TTC549 (cell line): ENCODE data around the gene TPRN.

ENCODE experiments used
- FAIRE-seq: peaks from 2 replicates; lab custom pipeline; 2012; peaks lifted over from hg19 to GRCh38; lab: Jason Lieb, UNC

Gene TPRN

DNA sequence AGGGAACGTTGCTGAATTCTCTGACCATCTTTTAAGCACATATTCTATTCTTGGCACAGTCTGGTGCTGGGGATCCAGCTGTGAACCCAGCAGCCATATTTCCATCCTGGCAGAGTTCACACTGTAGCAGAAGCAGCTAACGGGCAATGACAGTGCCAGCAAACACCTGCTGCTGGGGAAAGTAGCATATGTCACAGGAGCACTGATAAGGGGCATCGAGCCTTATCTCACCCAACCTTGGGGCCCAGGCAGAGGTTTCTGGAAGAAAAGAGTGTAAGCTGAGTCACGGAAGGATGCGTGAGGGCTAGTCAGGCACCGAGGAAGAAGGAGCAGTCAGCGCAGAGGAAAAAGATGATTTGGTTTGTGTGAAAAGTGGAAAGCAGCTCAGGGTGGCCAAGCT is 6.1 kb upstream of the TPRN start:
- no peak for FAIRE-seq

DNA sequence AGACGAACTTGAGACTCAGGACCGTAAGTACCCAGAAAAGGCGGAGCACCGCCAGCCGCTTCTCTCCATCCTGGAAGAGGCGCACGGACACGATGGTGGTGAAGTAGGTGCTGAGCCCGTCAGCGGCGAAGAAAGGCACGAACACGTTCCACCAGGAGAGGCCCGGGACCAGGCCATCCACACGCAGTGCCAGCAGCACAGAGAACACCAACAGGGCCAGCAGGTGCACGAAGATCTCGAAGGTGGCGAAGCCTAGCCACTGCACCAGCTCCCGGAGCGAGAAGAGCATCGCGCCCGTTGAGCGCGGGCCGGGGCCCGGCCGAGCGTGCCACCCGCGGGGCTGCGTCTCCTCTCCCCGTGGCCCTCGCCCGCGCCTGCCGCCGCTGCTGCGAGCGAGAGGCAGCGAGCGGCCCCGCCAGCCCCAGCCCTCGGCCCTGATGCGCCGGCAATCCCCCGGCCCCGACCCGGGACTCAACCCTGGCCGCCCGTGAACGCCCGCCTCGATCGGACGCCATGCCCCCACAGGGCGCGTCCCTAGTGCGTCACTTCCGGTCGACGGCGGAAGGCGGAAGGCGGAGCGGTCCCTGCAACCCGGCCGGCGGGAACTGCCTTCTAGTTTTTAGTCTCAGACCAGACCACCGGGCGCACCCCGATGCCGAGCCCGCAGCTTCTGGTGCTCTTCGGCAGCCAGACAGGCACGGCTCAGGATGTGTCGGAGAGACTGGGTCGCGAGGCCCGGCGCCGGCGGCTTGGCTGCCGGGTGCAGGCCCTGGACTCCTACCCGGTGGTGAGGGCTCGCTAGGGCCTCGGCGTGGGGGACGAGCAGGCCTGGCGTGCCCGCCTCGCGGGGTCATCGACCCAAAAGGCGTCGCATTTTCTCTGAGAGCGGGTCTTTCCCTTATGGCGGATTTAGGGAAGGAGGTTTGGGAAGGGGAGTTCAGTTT is 4.9 kb upstream of the TPRN start, which contains the start of the genes NDOR1 and TMEM203:
Gene NDOR1, plus strand, starts transcription at position 575 of the 944 bp plus-strand sequence. Its CDS starts 78 bp downstream, at position 653.
Gene TMEM203, minus strand, starts transcription at position 523 of the 944 bp plus-strand sequence. Its CDS starts 234 bp downstream, at position 289.
- no peak for FAIRE-seq

GRCh38 chr9:137204731-137205125 is 4.2 kb upstream of the TPRN start:
- FAIRE-seq, result no peak

DNA sequence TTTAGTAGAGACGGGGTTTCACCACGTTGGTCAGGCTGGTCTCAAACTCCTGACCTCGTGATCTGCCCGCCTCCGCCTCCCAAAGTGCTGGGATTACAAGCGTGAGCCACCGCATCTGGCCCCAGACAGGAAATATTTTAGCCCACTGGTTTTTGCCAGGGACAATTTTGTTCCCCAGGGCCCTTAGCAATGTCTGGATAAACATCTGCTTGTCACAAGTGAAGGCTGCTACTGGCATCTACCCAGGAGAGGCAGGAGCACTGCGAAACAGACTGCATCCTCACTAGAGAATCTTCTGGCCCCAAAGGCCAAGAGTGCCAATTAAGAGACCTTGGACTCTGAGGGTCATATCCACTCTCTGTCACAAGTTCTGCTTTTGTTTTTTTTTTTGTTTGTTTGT is 2.4 kb upstream of the TPRN start:
- FAIRE-seq, result no peak

DNA sequence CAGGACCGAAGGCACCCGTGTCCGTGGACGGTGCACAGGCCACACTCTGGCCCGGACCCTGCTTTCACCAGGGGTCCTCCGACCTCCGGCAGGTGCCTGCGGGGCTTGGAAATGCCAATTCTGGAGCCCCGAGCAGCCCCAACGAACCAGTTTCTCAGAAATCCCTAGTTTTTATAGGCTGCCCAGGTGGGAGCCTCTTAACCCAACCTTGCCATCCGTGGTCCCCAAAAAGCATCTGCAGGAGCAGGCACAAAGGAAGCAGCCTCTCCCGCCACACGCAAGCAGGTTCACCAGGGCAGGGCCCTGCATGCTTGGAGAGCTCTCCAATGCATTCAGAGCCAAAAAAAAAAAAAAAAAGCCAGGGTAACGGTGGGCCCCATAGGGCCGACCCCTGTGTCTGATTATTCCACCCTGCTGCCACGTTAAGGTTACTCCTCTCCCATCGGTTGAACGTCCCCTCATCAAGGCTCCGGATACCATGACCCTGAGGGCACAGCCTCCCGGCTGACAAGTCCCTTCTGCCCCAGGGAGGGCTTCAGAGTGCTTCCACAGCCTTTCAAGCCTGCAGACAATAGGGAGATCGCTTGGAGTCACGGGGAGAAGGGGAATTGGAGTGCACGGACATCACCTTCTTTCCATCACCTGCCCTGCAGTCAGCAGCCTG is 796 bp upstream of the TPRN start:
- FAIRE-seq, result no peak

GRCh38 chr9:137199411-137200121 is 975 bp downstream of the TPRN start:
- no peak for FAIRE-seq

GRCh38 chr9:137198902-137199283 is 1.6 kb downstream of the TPRN start:
- FAIRE-seq, result no peak

- FAIRE-seq, result no peak
Measured at GRCh38 chr9:137198051-137198901, 2.3 kb downstream of the TPRN start.

GRCh38 chr9:137195525-137196220 is 4.9 kb downstream of the TPRN start:
- FAIRE-seq, result no peak

DNA sequence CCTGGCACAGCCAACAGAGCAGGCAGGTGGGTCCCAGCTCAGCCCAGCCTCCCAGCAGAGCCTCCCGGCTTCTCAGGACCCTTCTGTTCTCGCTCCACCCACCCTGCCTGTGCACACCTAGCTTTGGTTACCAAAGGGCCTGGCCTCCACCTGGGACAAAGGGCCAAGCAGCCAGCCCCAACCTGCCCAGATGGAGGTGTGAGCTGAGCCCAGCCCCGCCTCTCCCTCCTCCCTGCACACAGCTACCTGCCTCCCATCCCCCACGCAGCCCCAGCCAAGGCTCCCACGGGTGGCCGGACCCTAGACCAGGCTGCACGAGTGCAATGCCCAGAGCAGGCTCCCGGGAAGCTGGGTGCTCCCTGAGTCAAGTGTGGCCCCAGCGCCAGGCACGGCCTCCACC is 5.6 kb downstream of the TPRN start:
- no peak for FAIRE-seq

- no peak for FAIRE-seq
Measured at GRCh38 chr9:137194388-137194787, 6.2 kb downstream of the TPRN start.

GRCh38 chr9:137193771-137194170 is 6.8 kb downstream of the TPRN start:
- FAIRE-seq, result no peak

GRCh38 chr9:137192859-137193258 is 7.7 kb downstream of the TPRN start:
- FAIRE-seq, result no peak

GRCh38 chr9:137192448-137192780 is 8.1 kb downstream of the TPRN start:
- no peak for FAIRE-seq

- no peak for FAIRE-seq
Measured at GRCh38 chr9:137191691-137192447, 8.7 kb downstream of the TPRN start.

DNA sequence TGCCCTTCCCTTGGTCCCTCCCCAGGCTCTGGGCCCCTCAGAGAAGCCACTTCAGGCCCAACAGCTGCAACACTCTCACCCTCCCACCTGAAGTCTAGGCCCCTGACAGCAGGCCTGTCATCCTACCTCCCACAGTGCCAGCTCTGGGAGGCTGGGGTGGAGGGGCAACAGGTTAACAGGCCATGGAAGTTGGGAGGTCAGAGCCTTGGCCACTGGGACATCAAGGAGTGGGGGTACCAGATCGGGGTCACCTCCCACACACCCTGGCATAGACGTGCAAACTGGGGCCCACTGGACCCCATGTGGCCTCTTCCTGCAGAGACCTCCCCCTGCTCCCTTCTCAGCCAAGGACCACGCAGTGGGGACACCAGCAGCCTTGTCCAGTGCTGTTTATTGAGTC is 9.3 kb downstream of the TPRN start:
- FAIRE-seq, result no peak

DNA sequence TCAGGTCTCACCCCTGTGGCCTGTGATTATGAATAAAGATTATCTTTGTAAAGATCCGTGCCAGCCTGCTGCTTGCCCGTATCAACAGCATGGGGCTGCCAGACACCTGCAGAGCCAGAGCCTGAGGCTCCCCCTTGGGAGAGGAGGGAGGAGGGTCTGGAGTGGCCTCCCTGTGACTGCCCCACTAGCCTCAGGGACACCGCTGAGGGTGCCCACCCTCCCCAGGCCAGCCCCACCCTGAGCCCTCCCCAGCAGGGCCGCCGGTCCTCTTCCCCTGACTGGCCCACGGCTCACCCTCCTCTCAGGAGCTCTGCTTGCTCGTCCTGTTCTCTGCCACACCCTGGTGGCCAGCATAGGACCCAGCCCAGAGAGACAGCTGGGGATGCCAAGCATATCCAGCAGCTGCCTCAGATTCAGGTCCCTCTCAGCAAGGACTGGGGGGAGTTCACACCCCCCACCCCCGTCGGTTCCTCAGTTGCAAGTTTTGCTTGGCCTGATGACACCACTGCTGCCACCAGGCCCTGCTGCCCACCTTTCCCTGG is 10.2 kb downstream of the TPRN start:
- FAIRE-seq, result no peak

- FAIRE-seq, result no peak
Measured at GRCh38 chr9:137189297-137190295, 10.9 kb downstream of the TPRN start.
